Peyer's patch (tissue), 4 donors: ENCODE data around the gene FAM200B. TPM values are rescaled to one million over a fixed set of nuclear protein-coding genes. Genes with fewer than 3 reads are reported as not detected.

ENCODE experiments used
- DNase-seq, 3 donors: peaks; one replicate each; pipeline ENCODE4 v3.0.0-alpha.2; 2017 to 2019
- H3K27ac ChIP-seq, 4 donors: fragments of 200-600 bp; sonication (generic); one replicate each; pipeline ENCODE4 v1.5.1; 2016 to 2019
- H3K27me3 ChIP-seq, 2 donors: fragments of 200-600 bp; sonication (generic); one replicate each; pipeline ENCODE4 v1.5.1; 2019
- H3K36me3 ChIP-seq, 3 donors: fragments of 200-600 bp; sonication (generic); one replicate each; pipeline ENCODE4 v1.5.1; 2016 to 2019
- H3K4me1 ChIP-seq, 4 donors: fragments of 200-600 bp; sonication (generic); one replicate each; pipeline ENCODE4 v1.5.1; 2016 to 2019
- H3K4me3 ChIP-seq, 4 donors: fragments of 200-600 bp; sonication (generic); 1 replicate in 3 of 4; 2 replicates in 1 of 4; pipeline ENCODE4 v1.5.1; 2016 to 2019; ENCODE audit warnings: mild to moderate bottlenecking in 1 of 4
- H3K9me3 ChIP-seq, 4 donors: fragments of 200-600 bp; sonication (generic); one replicate each; pipeline ENCODE4 v1.5.1; 2016 to 2019; ENCODE audit warnings: mild to moderate bottlenecking in 1 of 4
- CTCF ChIP-seq, 6 experiments: fragments of 450-650 bp in 4 of 6; fragments of 200-600 bp in 2 of 6; sonication (generic) in 1 of 6; IDR thresholded peaks; one replicate each; pipeline ENCODE4 v1.5.1; 2017 to 2019; ENCODE audit warnings: antibody characterized with exemption in 6 of 6, mild to moderate bottlenecking in 3 of 6, moderate library complexity in 1 of 6
- POLR2A ChIP-seq, 2 donors: fragments of 450-650 bp; IDR thresholded peaks; one replicate each; pipeline ENCODE4 v1.5.1; 2017; ENCODE audit warnings: antibody characterized with exemption in 2 of 2, mild to moderate bottlenecking in 2 of 2, moderate library complexity in 2 of 2
- total RNA-seq, 4 donors: library from RNA; depleted of rRNA; stranded (reverse); fragments of >200 nt; gene quantifications; one replicate each; pipeline ENCODE4 v1.1.0, GENCODE V29; 2016

FAM200B gene
- total RNA-seq, 4 donors from 2014 or later, result 15.1 to 59.4 (median 33.9) TPM

- Histone ChIP-seq H3K27me3 (no peaks in the 10 kb centered on the region), H3K4me3 (peak overlapping the region; percentile 32 to 58 (median 46)), H3K9me3 (no peaks in the 10 kb centered on the region), H3K4me1 (peaks cover 0 to 3% (median 0%) of the 10 kb centered on the region in 4 donors), H3K27ac (peak overlapping the region in 2 of 4 donors; percentile 61 to 67), H3K36me3 (no peaks in the 10 kb centered on the region)
- no peak for TF ChIP-seq CTCF (IDR thresholded peaks at IDR 0.05)
- TF ChIP-seq POLR2A (IDR thresholded peaks at IDR 0.05), result no peak
- no peak for DNase-seq
Observed at GRCh38 chr4:15703439-15703838, 21.8 kb downstream of the FAM200B start.

- Histone ChIP-seq H3K27me3 (no peaks in the 10 kb centered on the region), H3K4me1 (peaks cover 0 to 3% (median 0%) of the 10 kb centered on the region in 4 donors), H3K36me3 (no peaks in the 10 kb centered on the region), H3K27ac (peak overlapping the region in 1 of 4 donors; percentile 67), H3K4me3 (no peak overlapping the region), H3K9me3 (no peaks in the 10 kb centered on the region)
- no peak for DNase-seq
- no peak for TF ChIP-seq POLR2A (IDR thresholded peaks at IDR 0.05)
- TF ChIP-seq CTCF (IDR thresholded peaks at IDR 0.05), result no peak
Observed at GRCh38 chr4:15704129-15704528, 22.5 kb downstream of the FAM200B start.

- TF ChIP-seq POLR2A (IDR thresholded peaks at IDR 0.05) (no peak), CTCF (IDR thresholded peaks at IDR 0.05) (no peak)
- Histone ChIP-seq H3K9me3 (no peaks in the 10 kb centered on the region), H3K36me3 (peaks cover 0 to 2% (median 0%) of the 10 kb centered on the region in 3 donors), H3K27me3 (no peaks in the 10 kb centered on the region), H3K4me3 (no peak overlapping the region), H3K27ac (no peak overlapping the region), H3K4me1 (peaks cover 0 to 3% (median 0%) of the 10 kb centered on the region in 4 donors)
- DNase-seq, result no peak
Observed at GRCh38 chr4:15706646-15707362, 25.2 kb downstream of the FAM200B start.

GRCh38 chr4:15707363-15707715 lies 25.7 kb downstream of the FAM200B start:
- H3K27ac ChIP-seq, result no peak overlapping the region
- TF ChIP-seq POLR2A (IDR thresholded peaks at IDR 0.05) (no peak), CTCF (IDR thresholded peaks at IDR 0.05) (no peak)
- peaks cover 0 to 3% (median 0%) of the 10 kb centered on the region in 4 donors for H3K4me1 ChIP-seq
- no peaks in the 10 kb centered on the region for H3K9me3 ChIP-seq
- no peak for DNase-seq
- H3K27me3 ChIP-seq, result no peaks in the 10 kb centered on the region
- H3K36me3 ChIP-seq, result peaks cover 0 to 8% (median 0%) of the 10 kb centered on the region in 3 donors
- no peak overlapping the region for H3K4me3 ChIP-seq

GRCh38 chr4:15711762-15712161 lies 30.1 kb downstream of the FAM200B start:
- Histone ChIP-seq H3K27ac (no peak overlapping the region), H3K9me3 (no peaks in the 10 kb centered on the region), H3K27me3 (no peaks in the 10 kb centered on the region), H3K4me1 (no peaks in the 10 kb centered on the region), H3K36me3 (peaks cover 0 to 11% (median 0%) of the 10 kb centered on the region in 3 donors), H3K4me3 (no peak overlapping the region)
- DNase-seq, result no peak
- TF ChIP-seq CTCF (IDR thresholded peaks at IDR 0.05), result no peak
- no peak for TF ChIP-seq POLR2A (IDR thresholded peaks at IDR 0.05)
